Naive thymus-derived CD8-positive, alpha-beta T cell (primary cell): Measurements from ENCODE around the gene CD163. TPM values are rescaled to one million over a fixed set of nuclear protein-coding genes. Genes with fewer than 3 reads are reported as not detected.
A peak's percentile ranks its signal among the peaks of the same experiment; 100 is the strongest.
"Not testable (repeated sequence)": the region's sequence is repeated elsewhere in the genome, so short reads cannot be mapped to it uniquely, and the experiment has no call there.

Source experiments
- ATAC-seq, 2 donors: fragments of 150-1000 bp; cut with Tn5 transposase in 1 of 2; sonication (Bioruptor Pico), chemical (Tn5 transposase) in 1 of 2; 1 replicate in 1 of 2; 2 replicates in 1 of 2; pipeline ENCODE4 v1.10.0; 2021; ENCODE audit warnings: mild to moderate bottlenecking in 2 of 2, moderate library complexity in 2 of 2
- POLR2A ChIA-PET: fragments of 350-600 bp; sonication (Branson Sonifier 250); formaldehyde crosslinking; loops from one replicate; lab custom pipeline; 2021; ENCODE audit warnings: antibody characterized with exemption; lab: Charles Lee
- DNase-seq, 10 donors: peaks; one replicate each; pipeline versions ENCODE4 v3.0.0 to v3.0.0-alpha.2; 2020 to 2022
- H3K27ac Mint-ChIP-seq, 10 donors: one replicate each; pipeline ENCODE4 v1.8.0; 2020 to 2022; ENCODE audit warnings: mild to moderate bottlenecking in 10 of 10, mixed read lengths in 10 of 10, moderate library complexity in 4 of 10, inconsistent platforms in 1 of 10
- H3K27me3 Mint-ChIP-seq, 5 donors: one replicate each; pipeline ENCODE4 v1.8.0; 2021 to 2022; ENCODE audit warnings: mixed read lengths in 5 of 5
- H3K36me3 Mint-ChIP-seq, 3 donors: one replicate each; pipeline ENCODE4 v1.8.0; 2020 to 2022; ENCODE audit warnings: mixed read lengths in 3 of 3, mild to moderate bottlenecking in 2 of 3, inconsistent platforms in 1 of 3
- H3K4me1 Mint-ChIP-seq, 4 donors: one replicate each; pipeline ENCODE4 v1.8.0; 2021 to 2022; ENCODE audit warnings: mixed read lengths in 4 of 4
- H3K4me3 Mint-ChIP-seq, 10 donors: one replicate each; pipeline ENCODE4 v1.8.0; 2020 to 2022; ENCODE audit warnings: mild to moderate bottlenecking in 10 of 10, mixed read lengths in 10 of 10, moderate library complexity in 6 of 10, inconsistent platforms in 1 of 10
- H3K9me3 Mint-ChIP-seq, 9 donors: one replicate each; pipeline ENCODE4 v1.8.0; 2020 to 2022; ENCODE audit warnings: mixed read lengths in 9 of 9, mild to moderate bottlenecking in 3 of 9, inconsistent platforms in 1 of 9, moderate library complexity in 1 of 9
- polyA plus RNA-seq, 3 donors: library from polyadenylated mRNA; unstranded; fragments of 300-500 nt; fragmentation: Illumina TruSeq; gene quantifications; one replicate each; pipeline ENCODE4 v1.2.3, GENCODE V29; 2021
- total RNA-seq, 8 experiments: library from RNA in 2 of 8; stranded (reverse) in 2 of 8; gene quantifications; one replicate each; pipeline ENCODE4 v1.2.3 and lab custom pipeline; 2021 to 2026

The CD163 gene
- total and polyA plus RNA-seq, 5 experiments from 2014 or later: 0.06 to 4.2 (median 2.1) TPM; not detected in 1

DNA sequence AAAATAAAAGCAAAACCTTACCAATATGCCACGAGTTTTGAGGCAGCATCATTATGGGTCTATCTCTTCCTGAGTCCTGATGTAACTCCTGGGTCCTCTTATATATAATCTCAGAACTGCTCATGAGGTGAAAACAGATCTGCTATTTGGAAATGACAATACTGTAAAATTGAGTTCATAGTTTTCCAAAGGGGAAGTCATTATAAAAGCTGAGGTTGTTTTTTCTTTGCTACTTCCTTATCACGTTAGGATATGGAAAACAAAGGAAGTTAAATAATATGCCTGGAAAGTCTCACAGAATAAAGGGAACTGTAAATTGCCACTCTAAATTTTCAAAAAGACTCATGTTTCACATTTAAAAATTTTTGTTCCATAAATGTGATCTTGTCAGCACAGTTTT, 59.5 kb downstream of the CD163 start, which contains the start of gene CD163L1:
TSS of gene CD163L1 (minus strand) at position 78 of the 400 bp plus-strand sequence. CDS start at position 52, 26 bp downstream.
- ATAC-seq (no peak), DNase-seq (no peak)
- Mint-ChIP-seq H3K4me1 (peaks cover 4 to 6% (median 5%) of the 10 kb centered on the region in 4 donors), H3K27ac (no peak within 1 kb of the TSS), H3K9me3 (peaks cover 0 to 10% (median 4%) of the 10 kb centered on the region in 9 donors), H3K4me3 (no peak within 1 kb of the TSS), H3K27me3 (peaks cover 22 to 30% (median 26%) of the 10 kb centered on the region in 5 donors), H3K36me3 (peaks cover 0 to 2% (median 0%) of the 10 kb centered on the region in 3 donors)
- POLR2A ChIA-PET: no interaction called here

DNA sequence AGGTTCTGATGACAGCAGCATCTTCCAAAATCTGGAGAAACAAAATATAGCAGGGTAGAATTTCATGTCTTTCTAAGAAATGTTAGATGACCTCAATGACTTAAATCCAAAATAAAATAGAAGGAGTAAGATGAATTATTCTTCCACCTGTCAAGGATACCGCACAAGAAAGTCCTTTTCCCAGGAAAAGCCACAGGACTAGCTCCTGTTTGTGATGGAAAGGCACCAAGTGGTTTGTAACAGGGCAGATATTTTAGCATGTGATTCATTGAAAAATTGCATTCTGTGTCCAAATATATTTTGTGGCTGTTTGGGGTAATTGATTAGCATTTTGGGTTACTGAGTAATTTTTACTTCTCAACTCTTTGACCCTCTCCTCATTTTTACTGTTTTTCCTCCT, 62.4 kb downstream of the CD163 start:
- Mint-ChIP-seq H3K4me3 (peak overlapping the region in 3 of 10 donors; percentile 5 to 53 (median 48)), H3K9me3 (peaks cover 0 to 10% (median 7%) of the 10 kb centered on the region in 9 donors), H3K4me1 (peaks cover 4 to 6% (median 5%) of the 10 kb centered on the region in 4 donors), H3K27ac (no peak overlapping the region), H3K27me3 (peaks cover 22 to 39% (median 37%) of the 10 kb centered on the region in 5 donors), H3K36me3 (peaks cover 0 to 2% (median 0%) of the 10 kb centered on the region in 3 donors)
- POLR2A ChIA-PET: no interaction called here
- ATAC-seq (no peak), DNase-seq (no peak)

DNA sequence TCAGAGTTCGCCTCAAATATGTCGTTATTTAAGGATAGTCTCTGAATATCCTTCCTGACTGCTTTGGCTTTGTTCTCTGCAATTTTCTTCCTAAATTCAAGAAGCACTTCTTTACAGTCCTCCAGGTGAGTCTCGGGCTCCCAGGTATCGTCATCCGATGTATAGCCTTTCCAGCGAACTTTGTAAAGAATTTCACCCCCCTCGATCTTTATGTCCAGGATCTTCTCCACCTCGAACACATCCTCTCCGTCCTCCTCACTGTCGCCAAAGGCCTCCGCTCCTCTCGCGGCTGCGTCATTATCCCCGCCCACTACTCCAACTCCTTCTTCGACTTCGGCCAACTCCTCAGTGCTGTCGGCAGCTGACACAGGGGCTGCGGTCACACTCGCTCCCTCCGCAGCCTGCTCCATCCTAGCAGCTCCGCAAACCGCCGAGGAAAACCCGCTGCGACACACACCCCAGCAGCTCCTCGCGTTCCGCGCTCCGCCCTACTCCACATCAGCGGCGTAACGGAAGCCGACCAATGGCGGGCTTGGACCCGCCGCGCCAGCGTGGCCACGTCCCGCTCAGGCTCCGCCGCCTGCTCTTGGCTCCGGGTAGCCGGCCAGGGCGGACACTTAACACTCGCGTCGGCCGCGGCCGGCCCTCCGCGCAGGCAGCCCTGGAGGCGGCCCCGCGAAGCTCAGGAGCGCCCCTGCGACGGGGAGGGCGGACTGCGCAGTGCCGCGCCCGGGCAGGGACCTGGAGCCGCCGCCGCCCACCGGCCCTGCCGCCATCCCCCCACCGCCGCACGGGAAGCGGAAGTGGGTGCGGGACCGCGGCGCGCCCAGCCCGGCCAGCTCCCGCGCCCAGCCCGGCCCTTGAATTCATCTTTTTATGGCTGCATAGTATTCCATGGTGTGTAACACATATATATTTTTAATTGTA, 63.7 kb downstream of the CD163 start:
- ATAC-seq (peak; percentile 74 to 81), DNase-seq (peak in 5 of 10 donors; percentile 6 to 36 (median 17))
- H3K4me1 Mint-ChIP-seq: peaks cover 4 to 6% (median 5%) of the 10 kb centered on the region in 4 donors
- H3K4me3 Mint-ChIP-seq: peak overlapping the region; percentile 56 to 88 (median 71)
- H3K36me3 Mint-ChIP-seq: peaks cover 0 to 2% (median 0%) of the 10 kb centered on the region in 3 donors
- peaks cover 0 to 10% (median 7%) of the 10 kb centered on the region in 9 donors for H3K9me3 Mint-ChIP-seq
- peaks cover 22 to 39% (median 37%) of the 10 kb centered on the region in 5 donors for H3K27me3 Mint-ChIP-seq
- POLR2A ChIA-PET: interaction anchor here (0.9 kb wide), 1 partner anchor 201 kb away, joined by 3 read pairs; no protein-coding TSS in a partner anchor
- peak overlapping the region in 7 of 10 donors; percentile 3 to 87 (median 71) for H3K27ac Mint-ChIP-seq

DNA sequence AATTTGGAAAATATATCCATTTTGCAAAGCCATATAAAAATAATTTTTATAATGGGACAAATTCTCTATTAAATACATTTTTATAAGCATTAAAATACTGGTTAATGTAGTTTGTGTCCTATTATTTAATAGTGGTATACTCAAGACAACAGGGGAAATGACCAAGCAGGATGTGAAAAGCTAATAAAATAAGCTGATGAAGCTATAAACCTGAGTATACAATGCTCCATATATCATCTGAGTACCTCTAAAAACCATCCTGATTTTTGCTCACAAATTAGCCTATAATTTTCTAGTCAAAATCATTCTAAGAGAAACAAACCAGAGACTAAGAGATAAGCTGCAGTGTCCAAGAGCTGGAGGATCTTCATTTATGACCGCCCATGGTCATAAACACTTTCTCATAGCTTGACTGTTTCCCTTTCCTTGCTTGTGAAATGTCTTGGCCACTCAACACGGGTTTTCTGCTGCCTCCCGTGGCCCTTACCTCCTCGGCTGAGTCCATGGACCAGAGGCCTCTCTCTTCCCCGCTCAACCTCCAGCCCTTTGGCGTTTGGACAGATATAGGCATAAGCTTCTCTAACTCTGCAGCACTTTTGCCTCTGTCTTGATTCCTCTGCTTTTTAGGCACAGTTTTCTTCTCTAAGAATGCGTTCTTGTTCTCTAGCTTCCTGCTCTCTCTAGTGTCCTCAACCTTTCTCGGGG, 65.1 kb downstream of the CD163 start:
- DNase-seq, H3K4me1 Mint-ChIP-seq, H3K36me3 Mint-ChIP-seq, POLR2A ChIA-PET, ATAC-seq, H3K9me3 Mint-ChIP-seq: not testable (repeated sequence)
- H3K27me3 Mint-ChIP-seq: peaks cover 22 to 39% (median 31%) of the 10 kb centered on the region in 5 donors
- peak overlapping the region in 3 of 10 donors; percentile 15 to 39 (median 30) for H3K4me3 Mint-ChIP-seq
- peak overlapping the region in 1 of 10 donors; percentile 2 for H3K27ac Mint-ChIP-seq

DNA sequence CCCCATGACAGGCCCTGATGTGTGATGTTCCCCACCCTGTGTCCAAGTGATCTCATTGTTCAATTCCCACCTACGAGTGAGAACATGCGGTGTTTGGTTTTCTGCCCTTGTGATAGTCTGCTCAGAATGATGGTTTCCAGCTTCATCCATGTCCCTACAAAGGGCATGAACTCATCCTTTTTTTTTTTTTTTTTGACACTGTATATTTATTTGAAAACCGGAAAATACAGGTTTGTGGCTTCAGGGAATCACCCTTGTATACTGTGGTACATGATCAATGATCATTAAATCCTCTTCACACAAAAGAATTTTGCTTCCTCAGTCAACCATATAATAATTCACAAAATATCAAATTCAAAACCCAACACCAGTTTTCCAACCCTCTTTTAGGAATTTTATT, 66.1 kb downstream of the CD163 start:
- H3K27ac Mint-ChIP-seq, DNase-seq, H3K9me3 Mint-ChIP-seq, H3K36me3 Mint-ChIP-seq, POLR2A ChIA-PET, H3K4me3 Mint-ChIP-seq, H3K4me1 Mint-ChIP-seq, ATAC-seq: not testable (repeated sequence)
- peaks cover 22 to 38% (median 31%) of the 10 kb centered on the region in 5 donors for H3K27me3 Mint-ChIP-seq

DNA sequence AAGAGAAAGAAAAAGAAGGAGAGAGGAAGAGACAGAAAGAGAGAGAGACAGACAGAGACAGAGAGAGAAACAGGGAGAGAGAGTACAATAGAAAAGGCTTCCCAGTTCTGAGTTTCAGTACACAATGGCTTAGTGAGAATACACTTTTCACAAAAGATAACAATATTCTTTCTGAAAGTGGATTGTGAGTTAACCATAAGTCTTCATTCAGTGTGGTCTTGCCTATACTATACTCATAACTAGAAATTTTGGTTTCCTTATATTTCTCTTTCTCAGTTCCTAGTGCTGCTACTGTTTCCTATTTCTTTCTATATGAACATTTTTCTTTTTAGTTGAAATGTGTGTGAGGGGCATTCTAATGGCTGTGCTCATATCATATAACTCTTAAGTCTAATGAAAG, 68.9 kb downstream of the CD163 start:
- Mint-ChIP-seq H3K4me3 (no peak overlapping the region), H3K27ac (no peak overlapping the region), H3K27me3 (peaks cover 12 to 25% (median 19%) of the 10 kb centered on the region in 5 donors), H3K36me3 (peaks cover 0 to 2% (median 0%) of the 10 kb centered on the region in 3 donors), H3K4me1 (peaks cover 2 to 3% (median 2%) of the 10 kb centered on the region in 4 donors), H3K9me3 (peaks cover 0 to 7% (median 2%) of the 10 kb centered on the region in 9 donors)
- POLR2A ChIA-PET: no interaction called here
- no peak for ATAC-seq
- DNase-seq: no peak

DNA sequence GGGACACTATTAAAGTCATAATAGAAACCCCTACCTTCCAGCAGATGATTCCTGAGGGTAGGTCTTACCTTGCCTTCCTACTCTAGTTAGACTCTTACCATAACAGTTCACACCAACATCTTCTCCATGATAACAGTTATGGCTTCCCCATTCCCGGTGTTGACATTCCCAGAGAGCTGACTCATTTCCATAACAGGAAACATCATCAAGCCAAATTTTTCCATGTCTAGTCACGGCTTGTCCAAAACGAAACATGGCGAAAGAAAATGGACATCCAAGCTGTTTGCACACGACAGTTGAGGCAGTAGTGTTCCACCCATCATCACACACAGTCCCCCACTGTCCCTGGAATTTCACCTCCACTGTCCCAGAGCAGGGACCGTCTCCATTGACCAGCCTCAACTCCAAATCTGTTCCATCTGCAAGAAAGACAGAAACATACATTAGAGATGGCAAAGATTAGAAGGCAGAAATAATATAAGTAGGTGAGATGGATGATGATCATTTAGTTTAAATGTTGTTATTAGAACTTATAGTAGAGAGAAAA, 70.2 kb downstream of the CD163 start:
- Mint-ChIP-seq H3K9me3 (no peaks in the 10 kb centered on the region), H3K27ac (no peak overlapping the region), H3K4me1 (no peaks in the 10 kb centered on the region), H3K4me3 (no peak overlapping the region), H3K27me3 (peaks cover 4 to 11% (median 7%) of the 10 kb centered on the region in 5 donors), H3K36me3 (no peaks in the 10 kb centered on the region)
- DNase-seq: no peak
- POLR2A ChIA-PET: no interaction called here
- ATAC-seq: no peak

DNA sequence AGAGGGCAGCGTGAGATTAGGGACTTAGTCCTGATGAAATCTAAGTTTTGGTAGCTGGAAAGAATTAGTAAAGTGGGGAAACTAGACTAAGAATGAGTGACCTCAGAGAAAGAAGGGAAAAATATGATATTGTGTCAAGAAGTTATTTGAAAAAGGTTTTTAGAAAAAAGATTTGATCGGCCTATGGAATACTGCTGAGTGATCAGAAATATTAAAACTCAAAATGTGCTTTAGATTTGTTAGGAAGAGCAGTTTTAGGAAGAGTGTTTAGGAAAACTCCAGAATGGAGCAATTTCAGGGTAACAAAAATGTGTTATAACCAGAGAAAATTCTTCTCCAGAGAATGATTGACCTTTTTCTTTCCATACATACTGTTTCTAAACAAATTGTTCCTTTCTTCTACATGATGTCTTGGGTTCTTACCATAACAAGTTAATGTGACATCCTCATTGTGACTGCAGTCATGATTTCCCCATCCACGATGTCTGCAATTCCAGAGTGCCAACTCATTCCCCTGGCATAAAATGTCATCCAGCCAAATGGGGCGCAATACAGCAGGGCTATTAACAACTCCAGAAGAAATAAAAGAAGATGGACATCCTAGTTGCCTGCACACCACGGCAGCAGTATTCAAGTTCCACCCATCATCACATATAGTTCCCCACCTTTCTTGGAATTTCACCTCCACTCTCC, 71.4 kb downstream of the CD163 start:
- H3K27ac Mint-ChIP-seq: no peak overlapping the region
- H3K9me3 Mint-ChIP-seq: no peaks in the 10 kb centered on the region
- no peaks in the 10 kb centered on the region for H3K4me1 Mint-ChIP-seq
- peaks cover 1 to 10% (median 6%) of the 10 kb centered on the region in 5 donors for H3K27me3 Mint-ChIP-seq
- POLR2A ChIA-PET: no interaction called here
- H3K4me3 Mint-ChIP-seq: no peak overlapping the region
- DNase-seq (no peak), ATAC-seq (no peak)
- H3K36me3 Mint-ChIP-seq: no peaks in the 10 kb centered on the region

Other genes with a start within 250 kb of the CD163 start
- gene ACSM4, start 199.7 kb downstream of the CD163 start, total RNA-seq: not detected
- not detected for gene ACSM4, start 199.7 kb downstream of the CD163 start, polyA plus RNA-seq
- gene CD163L1, start 59.6 kb downstream of the CD163 start, total RNA-seq: 1 to 10 TPM in 1 of 2 experiments, under 1 TPM in 1; 0.33 to 2.9 TPM
- gene CD163L1, start 59.6 kb downstream of the CD163 start, polyA plus RNA-seq: not detected
- not detected for gene APOBEC1, start 162.1 kb upstream of the CD163 start, total RNA-seq
- gene APOBEC1, start 162.1 kb upstream of the CD163 start, polyA plus RNA-seq: not detected
- gene GDF3, start 192.0 kb upstream of the CD163 start, total RNA-seq: not detected
- not detected for gene GDF3, start 192.0 kb upstream of the CD163 start, polyA plus RNA-seq
- not detected for gene DPPA3, start 207.7 kb upstream of the CD163 start, total RNA-seq
- gene DPPA3, start 207.7 kb upstream of the CD163 start, polyA plus RNA-seq: not detected
- not detected for gene CLEC4C, start 243.6 kb upstream of the CD163 start, total RNA-seq
- not detected for gene CLEC4C, start 243.6 kb upstream of the CD163 start, polyA plus RNA-seq